ENCODE results near the gene CASP14. TPM values are rescaled to one million over a fixed set of nuclear protein-coding genes. Genes with fewer than 3 reads are reported as not detected.
"Not testable (repeated sequence)": the region's sequence is repeated elsewhere in the genome, so short reads cannot be mapped to it uniquely, and the experiment has no call there.

The CASP14 gene
- total RNA-seq, 3 donors from 2014 or later: 0.29 TPM; not detected in 2

GRCh38 chr19:15093001-15093400 is 43.7 kb downstream of the CASP14 start:
- H3K9me3 ChIP-seq: no peaks in the 10 kb centered on the region
- H3K36me3 ChIP-seq: no peaks in the 10 kb centered on the region
- no peaks in the 10 kb centered on the region for H3K4me1 ChIP-seq
- DNase-seq (ENCODE audit: low spot score in 2 of 2): no peak
- TF ChIP-seq CTCF (IDR thresholded peaks at IDR 0.05) (no peak), POLR2A (IDR thresholded peaks at IDR 0.05) (no peak), POLR2AphosphoS5 (IDR thresholded peaks at IDR 0.05) (no peak)
- no peak overlapping the region for H3K4me3 ChIP-seq
- H3K27ac ChIP-seq: no peak overlapping the region
- H3K27me3 ChIP-seq: no peaks in the 10 kb centered on the region
- intact Hi-C loops (cut with DNase I; ENCODE audit: low total_unique reads): no loop called here

- TF ChIP-seq CTCF (IDR thresholded peaks at IDR 0.05) (no peak), POLR2A (IDR thresholded peaks at IDR 0.05) (no peak), POLR2AphosphoS5 (IDR thresholded peaks at IDR 0.05) (no peak)
- intact Hi-C loops (cut with DNase I; ENCODE audit: low total_unique reads): no loop called here
These were observed 46.9 kb downstream of the CASP14 start for GRCh38 chr19:15096223-15096622.

GRCh38 chr19:15097980-15098379 is 48.7 kb downstream of the CASP14 start:
- intact Hi-C loops (cut with DNase I; ENCODE audit: low total_unique reads); H3K27ac ChIP-seq; DNase-seq (ENCODE audit: low spot score in 2 of 2): not testable (repeated sequence)

More at GRCh38 chr19:15096223-15096622, 46.9 kb downstream of the CASP14 start:
- no peaks in the 10 kb centered on the region for H3K4me1 ChIP-seq
- H3K27me3 ChIP-seq: no peaks in the 10 kb centered on the region
- DNase-seq (ENCODE audit: low spot score in 2 of 2): no peak
- H3K36me3 ChIP-seq: no peaks in the 10 kb centered on the region
- H3K4me3 ChIP-seq: no peak overlapping the region
- no peaks in the 10 kb centered on the region for H3K9me3 ChIP-seq
- H3K27ac ChIP-seq: no peak overlapping the region

GRCh38 chr19:15098460-15098859 is 49.2 kb downstream of the CASP14 start:
- H3K27me3 ChIP-seq: no peaks in the 10 kb centered on the region
- no peak for DNase-seq (ENCODE audit: low spot score in 2 of 2)
- H3K4me1 ChIP-seq: no peaks in the 10 kb centered on the region
- no peak overlapping the region for H3K4me3 ChIP-seq
- intact Hi-C loops (cut with DNase I; ENCODE audit: low total_unique reads): no loop called here
- H3K36me3 ChIP-seq: no peaks in the 10 kb centered on the region
- H3K27ac ChIP-seq: no peak overlapping the region
- TF ChIP-seq POLR2AphosphoS5 (IDR thresholded peaks at IDR 0.05) (no peak), CTCF (IDR thresholded peaks at IDR 0.05) (no peak), POLR2A (IDR thresholded peaks at IDR 0.05) (no peak)
- H3K9me3 ChIP-seq: peaks cover 1 to 5% of the 10 kb centered on the region in 2 donors

More at GRCh38 chr19:15097980-15098379, 48.7 kb downstream of the CASP14 start:
- not testable (repeated sequence) for H3K36me3 ChIP-seq, H3K4me3 ChIP-seq, H3K27me3 ChIP-seq, H3K4me1 ChIP-seq, H3K9me3 ChIP-seq

GRCh38 chr19:15099017-15099582 is 49.8 kb downstream of the CASP14 start:
- no peak overlapping the region for H3K4me3 ChIP-seq
- H3K4me1 ChIP-seq: no peaks in the 10 kb centered on the region
- H3K27me3 ChIP-seq: no peaks in the 10 kb centered on the region
- DNase-seq (ENCODE audit: low spot score in 2 of 2): no peak
- peaks cover 8 to 11% of the 10 kb centered on the region in 2 donors for H3K9me3 ChIP-seq
- no peaks in the 10 kb centered on the region for H3K36me3 ChIP-seq
- intact Hi-C loops (cut with DNase I; ENCODE audit: low total_unique reads): no loop called here
- H3K27ac ChIP-seq: no peak overlapping the region
- no peak for TF ChIP-seq POLR2AphosphoS5 (IDR thresholded peaks at IDR 0.05)
- TF ChIP-seq CTCF (IDR thresholded peaks at IDR 0.05): no peak

All from breast epithelium (tissue), 4 donors.